Right atrium auricular region (tissue), 2 donors: ENCODE data around the gene SKA2. TPM values are rescaled to one million over a fixed set of nuclear protein-coding genes. Genes with fewer than 3 reads are reported as not detected.

Source experiments
- DNase-seq: peaks from one replicate; pipeline ENCODE4 v3.0.0-alpha.2; 2019; ENCODE audit warnings: low spot score
- H3K27ac ChIP-seq, 2 donors: fragments of 200-600 bp; sonication (generic); 1 replicate in 1 of 2; 2 replicates in 1 of 2; pipeline ENCODE4 v1.5.1; 2016 to 2019
- H3K27me3 ChIP-seq, 2 donors: fragments of 200-600 bp; sonication (generic); one replicate each; pipeline versions ENCODE4 v1.5.1 to v1.6.0; 2017 to 2019
- H3K36me3 ChIP-seq: fragments of 200-600 bp; sonication (generic); one replicate; pipeline ENCODE4 v1.5.1; 2016
- H3K4me1 ChIP-seq, 2 donors: fragments of 200-600 bp; sonication (generic); one replicate each; pipeline versions ENCODE4 v1.5.1 to v1.6.0; 2017 to 2019
- H3K4me3 ChIP-seq, 2 donors: fragments of 200-600 bp; sonication (generic); 1 replicate in 1 of 2; 2 replicates in 1 of 2; pipeline ENCODE4 v1.5.1; 2017 to 2019; ENCODE audit warnings: mild to moderate bottlenecking in 1 of 2, moderate library complexity in 1 of 2
- H3K9me3 ChIP-seq, 2 donors: fragments of 200-600 bp; sonication (generic); one replicate each; pipeline ENCODE4 v1.5.1; 2019
- CTCF ChIP-seq, 2 donors: fragments of 200-600 bp; sonication (generic); IDR thresholded peaks; one replicate each; pipeline ENCODE4 v1.5.1; 2019; ENCODE audit warnings: antibody characterized with exemption in 2 of 2
- total RNA-seq, 2 donors: library from RNA; depleted of rRNA; stranded (reverse); fragments of >200 nt; gene quantifications; one replicate each; pipeline ENCODE4 v1.1.0, GENCODE V29; 2016

Gene SKA2
- total RNA-seq, 2 donors from 2014 or later = 23.0 to 44.4 TPM

- no peak for TF ChIP-seq CTCF (IDR thresholded peaks at IDR 0.05)
- Histone ChIP-seq H3K9me3 (no peaks in the 10 kb centered on the region), H3K4me3 (no peak overlapping the region), H3K36me3 (no peaks in the 10 kb centered on the region), H3K4me1 (no peaks in the 10 kb centered on the region), H3K27ac (no peak overlapping the region), H3K27me3 (no peaks in the 10 kb centered on the region)
- DNase-seq = no peak
These were observed 23.9 kb downstream of the SKA2 start for GRCh38 chr17:59131131-59131530.

GRCh38 chr17:59129814-59130213, 25.2 kb downstream of the SKA2 start:
- Histone ChIP-seq H3K4me3 (no peak overlapping the region), H3K27me3 (no peaks in the 10 kb centered on the region), H3K36me3 (no peaks in the 10 kb centered on the region), H3K9me3 (no peaks in the 10 kb centered on the region), H3K27ac (no peak overlapping the region), H3K4me1 (no peaks in the 10 kb centered on the region)
- DNase-seq = no peak
- TF ChIP-seq CTCF (IDR thresholded peaks at IDR 0.05) = no peak

- H3K36me3 ChIP-seq = peaks cover 3% of the 10 kb centered on the region
These were observed 28.1 kb downstream of the SKA2 start for GRCh38 chr17:59126809-59127417.

GRCh38 chr17:59124665-59125064, 30.3 kb downstream of the SKA2 start:
- no peak for DNase-seq
- Histone ChIP-seq H3K27ac (no peak overlapping the region), H3K4me1 (no peaks in the 10 kb centered on the region), H3K9me3 (no peaks in the 10 kb centered on the region), H3K27me3 (no peaks in the 10 kb centered on the region), H3K4me3 (no peak overlapping the region), H3K36me3 (peaks cover 3% of the 10 kb centered on the region)
- TF ChIP-seq CTCF (IDR thresholded peaks at IDR 0.05) = no peak

More at GRCh38 chr17:59126809-59127417, 28.1 kb downstream of the SKA2 start:
- Histone ChIP-seq H3K27ac (no peak overlapping the region), H3K9me3 (no peaks in the 10 kb centered on the region), H3K4me3 (no peak overlapping the region), H3K27me3 (no peaks in the 10 kb centered on the region), H3K4me1 (no peaks in the 10 kb centered on the region)
- TF ChIP-seq CTCF (IDR thresholded peaks at IDR 0.05) = no peak
- DNase-seq = no peak

- Histone ChIP-seq H3K4me3 (no peak overlapping the region), H3K4me1 (no peaks in the 10 kb centered on the region), H3K27ac (no peak overlapping the region), H3K27me3 (no peaks in the 10 kb centered on the region), H3K9me3 (no peaks in the 10 kb centered on the region), H3K36me3 (peaks cover 3% of the 10 kb centered on the region)
- DNase-seq = no peak
- no peak for TF ChIP-seq CTCF (IDR thresholded peaks at IDR 0.05)
These were observed 33.0 kb downstream of the SKA2 start for GRCh38 chr17:59121901-59122480.

GRCh38 chr17:59115474-59115873, 39.5 kb downstream of the SKA2 start:
- no peaks in the 10 kb centered on the region for H3K9me3 ChIP-seq
- no peak overlapping the region for H3K4me3 ChIP-seq
- no peak for DNase-seq
- no peak overlapping the region for H3K27ac ChIP-seq
- no peaks in the 10 kb centered on the region for H3K36me3 ChIP-seq
- no peaks in the 10 kb centered on the region for H3K27me3 ChIP-seq
- TF ChIP-seq CTCF (IDR thresholded peaks at IDR 0.05) = no peak
- no peaks in the 10 kb centered on the region for H3K4me1 ChIP-seq
